Neuronal stem cell (in vitro differentiated cells): ENCODE measurements around the gene KRT31.
"Not testable (repeated sequence)": the region's sequence is repeated elsewhere in the genome, so short reads cannot be mapped to it uniquely, and the experiment has no call there.

Experiments
- DNase-seq: peaks from one replicate; pipeline ENCODE4 v3.0.0-alpha.2; 2013; ENCODE audit warnings: low spot score
- H2AFZ ChIP-seq: one replicate; pipeline ENCODE4 v1.6.1; 2013; ENCODE audit warnings: mild to moderate bottlenecking, low read length, inconsistent platforms
- H2AK5ac ChIP-seq: 2 replicates; pipeline ENCODE4 v1.6.1; 2013; ENCODE audit warnings: low read depth, mild to moderate bottlenecking, inconsistent platforms, low read length, moderate library complexity, mixed read lengths
- H2BK120ac ChIP-seq: 2 replicates; pipeline ENCODE4 v1.6.1; 2013; ENCODE audit warnings: low read depth, mild to moderate bottlenecking, inconsistent platforms, low read length, moderate library complexity, mixed read lengths
- H2BK12ac ChIP-seq: one replicate; pipeline ENCODE4 v1.6.1; 2013; ENCODE audit warnings: low read length, inconsistent platforms
- H2BK15ac ChIP-seq: 2 replicates; pipeline ENCODE4 v1.6.1; 2013; ENCODE audit warnings: mild to moderate bottlenecking, low read length, inconsistent platforms, mixed read lengths
- H2BK5ac ChIP-seq: one replicate; pipeline ENCODE4 v1.6.1; 2013; ENCODE audit warnings: inconsistent platforms, mild to moderate bottlenecking, low read length, moderate library complexity
- H3K14ac ChIP-seq: one replicate; pipeline ENCODE4 v1.6.1; 2013; ENCODE audit warnings: low read length, inconsistent platforms
- H3K18ac ChIP-seq: 2 replicates; pipeline ENCODE4 v1.6.1; 2013; ENCODE audit warnings: low read length, inconsistent platforms
- H3K23ac ChIP-seq: 2 replicates; pipeline ENCODE4 v1.6.1; 2013; ENCODE audit warnings: low read depth, mild to moderate bottlenecking, mixed read lengths, low read length, inconsistent platforms; ENCODE audit not compliant: poor library complexity
- H3K27ac ChIP-seq: replicated peaks from 3 replicates; pipeline ENCODE4 v1.5.1; 2013; ENCODE audit warnings: low read length, inconsistent platforms
- H3K27me3 ChIP-seq, 3 experiments: 2 replicates each; pipeline ENCODE4 v1.6.1; 2013; ENCODE audit warnings: low read length in 3 of 3, mild to moderate bottlenecking in 2 of 3, inconsistent platforms in 1 of 3, low read depth in 1 of 3, mixed read lengths in 1 of 3, moderate library complexity in 1 of 3; ENCODE audit not compliant: control insufficient read depth in 3 of 3, insufficient read depth in 3 of 3
- H3K36me3 ChIP-seq, 2 donors: replicated peaks in 1 of 2; 2 replicates each; pipeline ENCODE4 v1.6.1; 2013; ENCODE audit warnings: low read length in 2 of 2; ENCODE audit not compliant: control insufficient read depth in 2 of 2, insufficient read depth in 2 of 2
- H3K4ac ChIP-seq: 2 replicates; pipeline ENCODE4 v1.6.1; 2013; ENCODE audit warnings: inconsistent platforms, mild to moderate bottlenecking, low read length, moderate library complexity
- H3K4me1 ChIP-seq, 2 donors: 1 replicate in 1 of 2; 2 replicates in 1 of 2; pipeline ENCODE4 v1.6.1; 2013; ENCODE audit warnings: low read length in 2 of 2, low read depth in 1 of 2; ENCODE audit not compliant: control insufficient read depth in 2 of 2, insufficient read depth in 1 of 2
- H3K4me2 ChIP-seq: one replicate; pipeline ENCODE4 v1.6.1; 2013; ENCODE audit warnings: mild to moderate bottlenecking, low read length, inconsistent platforms; ENCODE audit not compliant: insufficient read depth, poor library complexity, severe bottlenecking
- H3K4me3 ChIP-seq, 2 donors: 2 replicates each; pipeline ENCODE4 v1.5.1; 2013; ENCODE audit warnings: low read length in 2 of 2, mild to moderate bottlenecking in 2 of 2, inconsistent platforms in 1 of 2, moderate library complexity in 1 of 2
- H3K79me1 ChIP-seq: one replicate; pipeline ENCODE4 v1.6.1; 2013; ENCODE audit warnings: low read depth, mild to moderate bottlenecking, inconsistent platforms, low read length, moderate library complexity
- H3K9ac ChIP-seq: one replicate; pipeline ENCODE4 v1.6.1; 2013; ENCODE audit warnings: mild to moderate bottlenecking, low read depth, low read length, inconsistent platforms; ENCODE audit not compliant: poor library complexity
- H3K9me3 ChIP-seq, 2 donors: replicated peaks in 1 of 2; 2 replicates each; pipeline versions ENCODE3 to v1.6.1; 2013; ENCODE audit warnings: low read length in 2 of 2, mild to moderate bottlenecking in 2 of 2, inconsistent platforms in 1 of 2, low read depth in 1 of 2, mixed read lengths in 1 of 2, moderate library complexity in 1 of 2; ENCODE audit not compliant: control insufficient read depth in 2 of 2, insufficient read depth in 1 of 2
- H4K8ac ChIP-seq: one replicate; pipeline ENCODE4 v1.6.1; 2013; ENCODE audit warnings: low read depth, mild to moderate bottlenecking, inconsistent platforms, low read length, moderate library complexity
- H4K91ac ChIP-seq: one replicate; pipeline ENCODE4 v1.6.1; 2013; ENCODE audit warnings: low read length, low read depth, mild to moderate bottlenecking, inconsistent platforms; ENCODE audit not compliant: poor library complexity
- WGBS, 2 donors: extraction: QIAGEN DNeasy Blood & Tissue Kit; methylation state at CpG; one replicate each; pipeline ENCODE4 v1.1.7; 2013; ENCODE audit warnings: missing lambda C conversion rate in 2 of 2, mixed read lengths in 1 of 2; ENCODE audit not compliant: insufficient read length in 2 of 2, insufficient replicate concordance in 1 of 2; ENCODE audit errors: extremely low coverage in 2 of 2; 5-methylcytosine and 5-hydroxymethylcytosine counted together

The KRT31 gene

GRCh38 chr17:41422586-41422985 lies 25.2 kb upstream of the KRT31 start:
- not testable (repeated sequence) for H3K36me3 ChIP-seq, H3K18ac ChIP-seq, DNase-seq, H3K79me1 ChIP-seq, H3K27me3 ChIP-seq, H3K9me3 ChIP-seq, H3K4me1 ChIP-seq, H3K4me3 ChIP-seq, H4K8ac ChIP-seq, H2AK5ac ChIP-seq, H3K9ac ChIP-seq, H2BK15ac ChIP-seq, H4K91ac ChIP-seq, H3K4ac ChIP-seq, H3K14ac ChIP-seq, H3K4me2 ChIP-seq, H2BK120ac ChIP-seq, H2BK12ac ChIP-seq, H2BK5ac ChIP-seq, H3K23ac ChIP-seq, H3K27ac ChIP-seq, H2AFZ ChIP-seq
- WGBS, 2 donors: no CpG with 5 or more reads among the region's 11 CpGs

- Histone ChIP-seq H3K4me3 (no peak overlapping the region), H3K27ac (no peak overlapping the region), H2AFZ (no peak overlapping the region), H3K18ac (no peak overlapping the region), H4K91ac (no peak overlapping the region), H2BK15ac (no peak overlapping the region), H3K27me3 (peaks cover 0 to 5% (median 0%) of the 10 kb centered on the region in 3 experiments), H3K23ac (no peak overlapping the region), H3K36me3 (no peaks in the 10 kb centered on the region), H2BK12ac (no peak overlapping the region), H3K79me1 (no peaks in the 10 kb centered on the region), H3K9me3 (no peaks in the 10 kb centered on the region), H3K4me2 (no peak overlapping the region), H4K8ac (no peak overlapping the region), H3K14ac (no peak overlapping the region), H3K4ac (no peak overlapping the region), H3K4me1 (no peaks in the 10 kb centered on the region), H2BK120ac (no peak overlapping the region), H2BK5ac (no peak overlapping the region), H2AK5ac (no peak overlapping the region), H3K9ac (no peak overlapping the region)
- no CpG with 5 or more reads among the region's 4 CpGs for WGBS, 2 donors
- no peak for DNase-seq
These were observed 24.2 kb upstream of the KRT31 start for GRCh38 chr17:41421617-41422016.

GRCh38 chr17:41421116-41421515 lies 23.7 kb upstream of the KRT31 start:
- Histone ChIP-seq H2AFZ (no peak overlapping the region), H2BK12ac (no peak overlapping the region), H4K91ac (no peak overlapping the region), H3K4me3 (no peak overlapping the region), H3K9me3 (no peaks in the 10 kb centered on the region), H3K14ac (no peak overlapping the region), H3K27ac (no peak overlapping the region), H3K27me3 (peaks cover 0 to 5% (median 0%) of the 10 kb centered on the region in 3 experiments), H3K23ac (no peak overlapping the region), H3K4me1 (no peaks in the 10 kb centered on the region), H3K18ac (no peak overlapping the region), H3K36me3 (no peaks in the 10 kb centered on the region), H3K79me1 (no peaks in the 10 kb centered on the region), H2BK15ac (no peak overlapping the region), H2BK5ac (no peak overlapping the region), H2BK120ac (no peak overlapping the region), H3K4me2 (no peak overlapping the region), H4K8ac (no peak overlapping the region), H3K9ac (no peak overlapping the region), H2AK5ac (no peak overlapping the region), H3K4ac (no peak overlapping the region)
- DNase-seq: no peak
- no CpG with 5 or more reads among the region's 9 CpGs for WGBS, 2 donors

- Histone ChIP-seq H3K79me1 (no peaks in the 10 kb centered on the region), H2BK120ac (no peak overlapping the region), H2BK15ac (no peak overlapping the region), H3K4ac (no peak overlapping the region), H3K14ac (no peak overlapping the region), H2BK12ac (no peak overlapping the region), H3K4me3 (no peak overlapping the region), H4K8ac (no peak overlapping the region), H3K27ac (no peak overlapping the region), H2AFZ (no peak overlapping the region), H3K36me3 (no peaks in the 10 kb centered on the region), H3K9ac (no peak overlapping the region), H3K9me3 (no peaks in the 10 kb centered on the region), H2BK5ac (no peak overlapping the region), H3K23ac (no peak overlapping the region), H3K18ac (no peak overlapping the region), H3K27me3 (peaks cover 0 to 5% (median 0%) of the 10 kb centered on the region in 3 experiments), H3K4me1 (no peaks in the 10 kb centered on the region), H3K4me2 (no peak overlapping the region), H4K91ac (no peak overlapping the region), H2AK5ac (no peak overlapping the region)
- DNase-seq: no peak
- no CpG with 5 or more reads among the region's 4 CpGs for WGBS, 2 donors
These were observed 22.7 kb upstream of the KRT31 start for GRCh38 chr17:41420134-41420533.
